Measurements from ENCODE around the gene CAPN15.

CAPN15 gene

GRCh38 chr16:563072-563644 lies 35.6 kb downstream of the CAPN15 start:
- DNase-seq = no peak

GRCh38 chr16:564690-565418 lies 37.3 kb downstream of the CAPN15 start:
- DNase-seq = no peak

GRCh38 chr16:565419-566330 lies 38.2 kb downstream of the CAPN15 start:
- DNase-seq = no peak

- DNase-seq = no peak
These were observed 39.2 kb downstream of the CAPN15 start, which contains the start of gene NHLRC4 for GRCh38 chr16:566475-567372. Gene NHLRC4, plus strand, starts transcription at chr16:567005. Its CDS starts 1,043 bp downstream, at chr16:568048.

- DNase-seq = no peak
These were observed 40.1 kb downstream of the CAPN15 start for GRCh38 chr16:567373-568256.

- DNase-seq = no peak
These were observed 41.1 kb downstream of the CAPN15 start for GRCh38 chr16:568401-569258.

- DNase-seq = no peak
These were observed 42.1 kb downstream of the CAPN15 start, which contains the start of gene PIGQ for GRCh38 chr16:569445-570254. Gene PIGQ, plus strand, starts transcription at chr16:569968. Its CDS starts 4,107 bp downstream, at chr16:574075.

- no peak for DNase-seq
These were observed 45.5 kb downstream of the CAPN15 start for GRCh38 chr16:572865-573650.

GRCh38 chr16:574021-574760 lies 46.7 kb downstream of the CAPN15 start:
- no peak for DNase-seq

GRCh38 chr16:575354-576196 lies 48.1 kb downstream of the CAPN15 start:
- no peak for DNase-seq

- no peak for DNase-seq
These were observed 48.8 kb downstream of the CAPN15 start for GRCh38 chr16:576197-576822.

- no peak for DNase-seq
These were observed 49.3 kb downstream of the CAPN15 start for GRCh38 chr16:576823-577201.

- DNase-seq = no peak
These were observed 50.3 kb downstream of the CAPN15 start for GRCh38 chr16:577796-578195.

- DNase-seq = no peak
These were observed 50.8 kb downstream of the CAPN15 start for GRCh38 chr16:578232-578869.

- no peak for DNase-seq
These were observed 51.4 kb downstream of the CAPN15 start for GRCh38 chr16:578870-579405.
